Breast epithelium (tissue), 3 donors: ENCODE measurements around the gene TMTC2.

ENCODE experiments used
- POLR2A ChIP-seq: fragments of 450-650 bp; IDR thresholded peaks from one replicate; pipeline ENCODE4 v1.6.1; 2016; ENCODE audit warnings: antibody characterized with exemption, mild to moderate bottlenecking, moderate library complexity
- POLR2AphosphoS5 ChIP-seq, 3 donors: sonication (generic); formaldehyde crosslinking; IDR thresholded peaks; one replicate each; pipeline ENCODE4 v1.6.1; 2017; ENCODE audit warnings: antibody characterized with exemption in 3 of 3
- TF ChIP-seq, protein P1 (sequence below), 3 donors: fragments of 450-650 bp; IDR thresholded peaks; one replicate each; pipeline ENCODE4 v1.5.1; 2016 to 2017; ENCODE audit warnings: antibody characterized with exemption in 3 of 3, mild to moderate bottlenecking in 3 of 3, moderate library complexity in 3 of 3

DNA sequence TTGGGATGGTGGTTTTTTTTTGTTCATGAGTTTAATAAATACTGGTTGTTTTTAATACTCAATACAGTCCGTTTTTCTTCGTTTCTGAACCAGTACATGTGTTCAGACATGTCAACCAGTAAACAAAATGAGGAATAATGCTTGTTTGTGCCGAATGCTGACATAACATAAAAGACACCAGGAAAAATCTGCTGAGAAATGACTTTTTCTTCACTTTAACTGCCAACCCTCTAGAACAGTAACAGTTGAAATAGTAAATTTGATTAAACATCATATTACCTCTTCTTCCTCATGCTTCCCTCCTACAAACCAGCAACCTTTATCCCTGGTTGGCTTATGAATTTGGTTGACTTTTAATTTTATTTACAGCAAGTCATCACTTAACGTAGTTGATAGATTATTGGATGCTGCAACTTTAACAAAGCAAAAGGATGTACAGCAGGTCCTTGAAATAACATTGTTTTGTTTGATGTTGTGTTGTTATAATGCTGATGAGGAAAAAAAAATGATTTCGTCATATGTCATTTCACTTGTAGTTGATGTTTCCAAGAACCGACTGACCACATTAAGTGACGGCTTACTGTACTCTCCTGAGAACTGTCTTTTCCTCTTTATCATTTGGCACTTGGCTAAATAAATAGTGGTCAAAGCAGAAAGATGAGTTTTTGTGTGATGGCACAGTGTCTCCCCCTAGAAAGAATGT is 340.5 kb downstream of the TMTC2 start:
- TF ChIP-seq, protein P1, sequence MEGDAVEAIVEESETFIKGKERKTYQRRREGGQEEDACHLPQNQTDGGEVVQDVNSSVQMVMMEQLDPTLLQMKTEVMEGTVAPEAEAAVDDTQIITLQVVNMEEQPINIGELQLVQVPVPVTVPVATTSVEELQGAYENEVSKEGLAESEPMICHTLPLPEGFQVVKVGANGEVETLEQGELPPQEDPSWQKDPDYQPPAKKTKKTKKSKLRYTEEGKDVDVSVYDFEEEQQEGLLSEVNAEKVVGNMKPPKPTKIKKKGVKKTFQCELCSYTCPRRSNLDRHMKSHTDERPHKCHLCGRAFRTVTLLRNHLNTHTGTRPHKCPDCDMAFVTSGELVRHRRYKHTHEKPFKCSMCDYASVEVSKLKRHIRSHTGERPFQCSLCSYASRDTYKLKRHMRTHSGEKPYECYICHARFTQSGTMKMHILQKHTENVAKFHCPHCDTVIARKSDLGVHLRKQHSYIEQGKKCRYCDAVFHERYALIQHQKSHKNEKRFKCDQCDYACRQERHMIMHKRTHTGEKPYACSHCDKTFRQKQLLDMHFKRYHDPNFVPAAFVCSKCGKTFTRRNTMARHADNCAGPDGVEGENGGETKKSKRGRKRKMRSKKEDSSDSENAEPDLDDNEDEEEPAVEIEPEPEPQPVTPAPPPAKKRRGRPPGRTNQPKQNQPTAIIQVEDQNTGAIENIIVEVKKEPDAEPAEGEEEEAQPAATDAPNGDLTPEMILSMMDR (IDR thresholded peaks at IDR 0.05), result no peak
- TF ChIP-seq POLR2A (no peak), POLR2AphosphoS5 (IDR thresholded peaks at IDR 0.05) (no peak)
